Stimulated activated CD4-positive, alpha-beta T cell treated with anti-CD3 and anti-CD28 coated beads, TNF-alpha, amount 100 ng/mL, for 1 hour (primary cell): Measurements from ENCODE around the gene HBS1L.
"Not testable (repeated sequence)": the region's sequence is repeated elsewhere in the genome, so short reads cannot be mapped to it uniquely, and the experiment has no call there.

ENCODE experiments used
- DNase-seq, 3 donors: peaks; one replicate each; pipeline ENCODE4 v3.0.0-alpha.2; 2020; ENCODE audit warnings: low read depth in 3 of 3, low spot score in 1 of 3

Gene HBS1L

GRCh38 chr6:135075018-135075417 lies 20.4 kb upstream of the HBS1L start:
- no peak for DNase-seq

DNA sequence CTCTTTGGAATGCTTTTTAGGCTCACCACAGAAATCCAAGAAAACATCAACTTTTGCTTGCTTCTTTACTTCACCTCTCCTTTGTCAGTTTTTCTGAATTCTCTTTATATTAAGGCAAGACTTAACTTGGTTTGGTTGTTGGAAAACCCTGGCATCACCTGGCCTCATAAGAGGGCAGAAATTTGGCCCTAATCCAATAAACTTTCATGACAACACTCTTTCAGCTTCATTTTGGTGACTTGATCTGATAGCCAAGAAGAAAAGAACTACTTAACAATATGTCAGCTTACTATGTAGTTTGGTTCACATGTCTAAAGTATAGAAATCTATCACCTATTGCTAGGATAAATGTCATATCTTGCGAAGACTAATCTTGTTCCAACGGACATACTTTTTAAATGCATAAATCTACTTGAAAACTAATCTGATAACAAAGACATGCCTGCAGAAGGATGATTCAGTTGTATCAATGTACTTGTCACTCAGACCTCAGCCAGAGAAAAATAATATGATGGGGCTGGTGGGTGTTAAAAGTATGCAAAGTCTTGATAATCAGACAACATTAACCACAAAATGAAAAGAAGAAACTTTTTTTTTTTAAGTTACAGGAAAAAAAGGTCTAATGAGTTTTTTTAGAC lies 19.3 kb upstream of the HBS1L start:
- no peak for DNase-seq

DNA sequence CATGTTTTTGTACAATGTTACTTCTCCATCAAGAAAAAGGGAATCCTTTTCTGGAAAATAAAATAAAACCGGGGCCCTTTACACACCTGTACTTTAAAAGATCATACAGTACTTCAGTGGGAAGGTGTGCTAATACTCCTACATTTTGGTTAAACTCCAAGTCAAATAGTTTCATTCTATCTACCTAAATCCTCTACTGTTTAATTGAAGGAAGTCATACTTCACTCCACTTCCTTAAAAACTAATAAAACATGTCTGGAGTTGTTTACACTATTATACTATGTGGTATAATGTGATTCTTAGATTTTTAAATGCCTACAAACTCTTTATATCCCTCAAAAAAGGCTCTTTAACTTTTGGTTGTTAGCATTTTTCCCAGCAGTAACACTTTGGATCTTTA lies 18.6 kb upstream of the HBS1L start:
- no peak for DNase-seq

GRCh38 chr6:135072753-135073152 lies 18.1 kb upstream of the HBS1L start:
- no peak for DNase-seq

- no peak for DNase-seq
Measured at GRCh38 chr6:135071541-135071940, 16.9 kb upstream of the HBS1L start.

GRCh38 chr6:135067911-135068310 lies 13.3 kb upstream of the HBS1L start:
- no peak for DNase-seq

DNA sequence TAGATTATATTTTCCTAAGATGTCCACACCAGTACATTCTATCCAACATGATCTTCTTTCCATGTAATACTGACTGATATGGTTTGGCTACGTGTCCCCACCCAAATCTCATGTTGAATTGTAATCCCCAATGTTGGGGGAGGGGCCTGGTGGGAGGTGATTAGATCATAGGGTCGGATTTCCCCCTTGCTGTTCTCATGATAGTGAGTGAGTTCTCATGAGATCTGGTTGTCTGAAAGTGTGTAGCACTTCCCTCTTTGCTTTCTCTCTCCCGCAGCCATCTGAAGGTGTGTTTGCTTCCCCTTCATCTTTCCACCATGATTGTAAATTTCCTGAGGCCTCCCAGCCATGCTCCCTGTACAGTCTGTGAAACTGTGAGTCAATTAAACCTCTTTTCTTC lies 12.2 kb upstream of the HBS1L start:
- no peak for DNase-seq

DNA sequence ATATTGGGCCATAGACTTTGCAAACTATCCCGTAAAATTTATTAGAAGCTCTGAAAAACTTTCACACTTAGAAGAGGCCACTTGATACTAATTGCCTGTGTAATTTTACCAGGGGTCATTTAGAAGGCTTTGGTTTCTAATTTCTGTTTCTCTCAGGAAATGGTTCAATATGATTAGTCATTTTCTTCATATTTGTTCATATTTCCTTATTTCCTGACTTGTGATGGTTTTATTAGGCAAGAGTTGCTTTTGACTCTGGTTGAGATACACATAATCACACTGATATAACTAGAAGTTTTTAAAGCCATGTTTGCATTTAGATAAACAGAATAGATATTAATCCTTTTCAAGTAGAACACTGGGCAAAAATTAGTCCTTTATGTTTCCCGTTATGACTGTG lies 11.8 kb upstream of the HBS1L start:
- DNase-seq: no peak

DNA sequence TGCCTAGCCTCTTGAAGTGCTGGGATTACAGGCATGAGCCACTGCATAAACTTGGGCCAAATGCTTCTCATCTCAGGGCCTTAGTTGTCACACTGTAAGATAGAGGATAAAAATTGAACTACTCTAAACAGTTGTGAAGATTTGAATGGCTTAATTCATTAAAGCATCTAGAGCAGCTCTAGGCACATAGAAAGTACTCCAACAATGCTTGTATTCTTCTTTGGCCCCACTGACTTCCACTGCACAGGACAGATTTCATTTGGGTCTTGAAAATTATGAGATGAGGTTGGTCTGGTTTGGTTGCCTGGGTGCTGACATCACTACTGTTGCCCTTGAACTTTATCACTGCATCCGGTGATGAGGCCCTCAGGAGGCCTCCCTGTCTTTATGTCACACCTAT lies 10.0 kb upstream of the HBS1L start:
- DNase-seq: no peak

DNA sequence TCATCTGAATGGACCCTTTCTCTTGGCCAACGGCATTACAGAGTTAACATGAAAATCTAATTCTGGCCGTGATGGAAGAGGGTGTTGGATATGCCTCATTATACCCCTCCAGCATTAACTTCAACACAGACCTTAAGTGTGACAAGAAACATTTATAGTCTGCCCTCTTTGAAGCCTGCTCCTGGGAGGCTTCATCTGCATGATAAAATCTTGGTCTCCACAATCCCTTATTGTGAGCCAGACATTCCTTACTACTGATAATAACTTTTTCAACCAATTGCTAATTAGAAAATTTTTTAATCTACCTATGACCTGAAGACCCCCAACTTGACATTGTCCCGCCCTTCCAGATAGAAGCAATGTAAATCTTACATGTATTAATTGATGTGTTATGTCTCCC lies 9.3 kb upstream of the HBS1L start:
- DNase-seq: no peak

GRCh38 chr6:135062735-135063134 lies 8.1 kb upstream of the HBS1L start:
- DNase-seq: no peak

GRCh38 chr6:135060076-135060475 lies 5.5 kb upstream of the HBS1L start:
- no peak for DNase-seq

DNA sequence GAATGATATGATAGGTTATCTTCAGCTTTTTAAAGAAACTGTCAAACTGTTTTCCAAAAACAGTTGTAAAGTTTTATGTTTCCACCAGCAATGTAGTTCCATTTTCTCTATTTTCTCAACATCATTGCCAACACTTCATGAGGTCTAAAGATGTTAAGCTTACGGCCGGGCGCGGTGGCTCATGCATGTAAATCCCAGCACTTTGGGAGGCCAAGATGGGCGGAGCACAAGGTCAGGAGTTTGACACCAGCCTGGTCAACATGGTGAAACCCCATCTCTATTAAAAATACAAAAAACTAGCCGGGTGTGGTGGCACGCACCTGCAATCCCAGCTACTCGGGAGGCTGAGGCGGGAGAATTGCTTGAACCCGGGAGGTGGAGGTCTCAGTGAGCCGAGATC lies 3.7 kb upstream of the HBS1L start:
- DNase-seq: not testable (repeated sequence)

- DNase-seq: no peak
Measured at GRCh38 chr6:135056632-135057031, 2.0 kb upstream of the HBS1L start.

- no peak for DNase-seq
Measured at GRCh38 chr6:135054226-135054568, 425 bp downstream of the HBS1L start.

DNA sequence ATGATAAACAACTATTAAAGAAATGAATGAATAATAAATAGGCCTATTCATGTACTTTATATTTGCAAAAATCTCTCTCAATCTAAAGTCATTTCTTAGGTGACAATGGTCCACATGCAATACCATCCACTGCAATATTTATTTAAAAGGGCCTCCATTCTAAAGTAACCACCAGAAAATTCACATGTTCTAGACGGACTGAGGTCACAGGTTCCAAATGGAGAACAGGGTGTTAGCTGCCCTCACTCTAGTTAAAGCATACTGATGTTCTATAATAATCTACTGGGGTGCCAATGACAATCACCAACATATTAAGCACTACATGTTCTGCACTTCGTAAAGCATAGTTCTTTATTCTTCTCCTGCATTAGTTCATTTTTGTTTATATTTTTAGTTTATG lies 1.2 kb downstream of the HBS1L start:
- DNase-seq: no peak

- DNase-seq: no peak
Measured at GRCh38 chr6:135052939-135053338, 1.7 kb downstream of the HBS1L start.

GRCh38 chr6:135048915-135049314 lies 5.7 kb downstream of the HBS1L start:
- DNase-seq: no peak

- no peak for DNase-seq
Measured at GRCh38 chr6:135047336-135047735, 7.3 kb downstream of the HBS1L start.

GRCh38 chr6:135046912-135047311 lies 7.7 kb downstream of the HBS1L start:
- DNase-seq: no peak

DNA sequence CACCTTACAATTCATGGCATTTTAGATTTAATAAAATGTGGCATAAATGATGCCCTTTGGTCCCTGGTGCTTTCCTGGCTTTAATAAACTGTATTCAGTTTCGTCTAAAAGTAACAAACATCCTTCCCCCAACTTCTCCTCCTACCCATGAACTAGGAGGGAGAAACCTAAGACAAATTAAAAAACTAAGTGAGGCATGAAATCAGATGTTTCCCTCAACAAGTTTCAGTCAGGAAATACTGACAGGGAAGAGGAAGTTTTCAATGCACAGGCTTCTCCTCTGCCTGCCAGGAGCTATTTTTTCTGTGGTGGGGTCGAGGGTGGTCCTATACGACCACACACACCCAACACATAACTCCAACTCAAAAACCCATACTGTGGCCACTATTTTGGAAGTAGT lies 10.0 kb downstream of the HBS1L start:
- no peak for DNase-seq

- no peak for DNase-seq
Measured at GRCh38 chr6:135043846-135044245, 10.8 kb downstream of the HBS1L start.

GRCh38 chr6:135043364-135043763 lies 11.3 kb downstream of the HBS1L start:
- no peak for DNase-seq

DNA sequence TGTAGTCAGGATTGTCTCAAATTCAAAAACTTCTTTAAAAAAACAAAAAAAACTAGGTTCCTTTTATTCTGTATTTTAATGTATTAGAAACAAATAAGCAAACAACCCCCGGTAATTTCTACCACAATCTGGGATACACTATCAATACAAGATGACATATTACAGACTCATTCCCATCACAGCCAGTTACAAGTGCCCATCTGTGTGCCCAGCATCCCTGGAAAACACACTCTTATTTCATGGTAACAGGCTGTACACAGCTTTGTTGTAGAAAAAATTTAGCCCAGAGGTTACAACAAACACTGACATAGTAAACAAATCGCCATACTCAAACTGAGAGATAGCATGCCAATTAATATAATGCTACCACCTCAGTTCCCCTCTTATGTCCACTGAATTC lies 16.3 kb downstream of the HBS1L start:
- DNase-seq: no peak
